H9 (cell line): ENCODE data around the gene TLN1. TPM values are rescaled to one million over a fixed set of nuclear protein-coding genes. Genes with fewer than 3 reads are reported as not detected.

Source experiments
- DNase-seq: peaks from one replicate; pipeline ENCODE4 v3.0.0-alpha.2; 2017
- H2AFZ ChIP-seq: one replicate; pipeline ENCODE4 v1.6.1; 2013; ENCODE audit warnings: mild to moderate bottlenecking, low read length, control low read depth, moderate library complexity
- H2AK5ac ChIP-seq: 2 replicates; pipeline ENCODE4 v1.6.1; 2013; ENCODE audit warnings: low read length, control low read depth, mixed read lengths; ENCODE audit not compliant: insufficient read length
- H2BK120ac ChIP-seq: one replicate; pipeline ENCODE4 v1.6.1; 2013; ENCODE audit warnings: low read depth, mild to moderate bottlenecking, low read length, control low read depth, inconsistent platforms; ENCODE audit not compliant: poor library complexity, severe bottlenecking
- H2BK12ac ChIP-seq: 2 replicates; pipeline ENCODE4 v1.6.1; 2013; ENCODE audit warnings: low read length, control low read depth, mixed read lengths, low read depth; ENCODE audit not compliant: insufficient read length
- H2BK15ac ChIP-seq: 2 replicates; pipeline ENCODE4 v1.6.1; 2013; ENCODE audit warnings: low read depth, low read length, control low read depth
- H2BK20ac ChIP-seq: one replicate; pipeline ENCODE4 v1.6.1; 2013; ENCODE audit warnings: low read depth, mild to moderate bottlenecking, low read length, control low read depth, inconsistent platforms; ENCODE audit not compliant: poor library complexity, severe bottlenecking
- H2BK5ac ChIP-seq: 2 replicates; pipeline ENCODE4 v1.6.1; 2013; ENCODE audit warnings: low read length, control low read depth, mixed read lengths; ENCODE audit not compliant: insufficient read length
- H3K14ac ChIP-seq: 2 replicates; pipeline ENCODE4 v1.6.1; 2013; ENCODE audit warnings: low read length, control low read depth; ENCODE audit not compliant: insufficient read depth
- H3K18ac ChIP-seq: 2 replicates; pipeline ENCODE4 v1.6.1; 2013; ENCODE audit warnings: low read depth, mild to moderate bottlenecking, mixed read lengths, low read length, control low read depth; ENCODE audit not compliant: insufficient read length
- H3K23ac ChIP-seq: 2 replicates; pipeline ENCODE4 v1.6.1; 2013; ENCODE audit warnings: low read length, control low read depth, mixed read lengths, low read depth; ENCODE audit not compliant: insufficient read length
- H3K23me2 ChIP-seq: 2 replicates; pipeline ENCODE4 v1.6.1; 2013; ENCODE audit warnings: low read depth, mild to moderate bottlenecking, mixed read lengths, low read length, control low read depth; ENCODE audit not compliant: insufficient read length, poor library complexity, severe bottlenecking
- H3K27ac ChIP-seq: 2 replicates; pipeline ENCODE4 v1.5.1; 2013; ENCODE audit warnings: low read length, control low read depth, mixed read lengths, low read depth; ENCODE audit not compliant: insufficient read length
- H3K27me3 ChIP-seq: 2 replicates; pipeline ENCODE4 v1.6.1; 2013; ENCODE audit warnings: low read length, control low read depth, inconsistent platforms; ENCODE audit not compliant: insufficient read depth
- H3K4ac ChIP-seq: 2 replicates; pipeline ENCODE4 v1.6.1; 2013; ENCODE audit warnings: low read depth, mild to moderate bottlenecking, control low read depth, inconsistent platforms, low read length, moderate library complexity
- H3K4me1 ChIP-seq: 2 replicates; pipeline ENCODE4 v1.6.1; 2013; ENCODE audit warnings: low read length, control low read depth, inconsistent platforms; ENCODE audit not compliant: insufficient read depth
- H3K4me2 ChIP-seq: 2 replicates; pipeline ENCODE4 v1.6.1; 2013; ENCODE audit warnings: low read length, control low read depth, mixed read lengths; ENCODE audit not compliant: insufficient read length, insufficient read depth
- H3K56ac ChIP-seq: 2 replicates; pipeline ENCODE4 v1.6.1; 2013; ENCODE audit warnings: low read depth, mild to moderate bottlenecking, mixed read lengths, low read length, control low read depth; ENCODE audit not compliant: insufficient read length
- H3K79me1 ChIP-seq: 2 replicates; pipeline ENCODE4 v1.6.1; 2013; ENCODE audit warnings: low read depth, mild to moderate bottlenecking, moderate library complexity, low read length, control low read depth, inconsistent platforms; ENCODE audit not compliant: insufficient read depth, poor library complexity, severe bottlenecking
- H3K79me2 ChIP-seq: 2 replicates; pipeline ENCODE4 v1.6.1; 2013; ENCODE audit warnings: low read length, control low read depth, inconsistent platforms; ENCODE audit not compliant: insufficient read depth
- H3K9ac ChIP-seq: 2 replicates; pipeline ENCODE4 v1.6.1; 2013; ENCODE audit warnings: low read length, control low read depth, mixed read lengths; ENCODE audit not compliant: insufficient read length; ENCODE audit errors: extremely low read depth
- H3K9me3 ChIP-seq: one replicate; pipeline ENCODE4 v1.6.1; 2013; ENCODE audit warnings: low read depth, low read length, inconsistent platforms; ENCODE audit not compliant: control insufficient read depth
- H3T11ph ChIP-seq: one replicate; pipeline ENCODE4 v1.6.1; 2013; ENCODE audit warnings: mild to moderate bottlenecking, low read length, control low read depth, inconsistent platforms
- H4K20me1 ChIP-seq: one replicate; pipeline ENCODE4 v1.6.1; 2013; ENCODE audit not compliant: control insufficient read depth, insufficient read length, insufficient read depth
- H4K5ac ChIP-seq: 2 replicates; pipeline ENCODE4 v1.6.1; 2013; ENCODE audit warnings: low read depth, mild to moderate bottlenecking, mixed read lengths, low read length, control low read depth; ENCODE audit not compliant: insufficient read length
- H4K8ac ChIP-seq: replicated peaks from 2 replicates; pipeline ENCODE4 v1.6.1; 2013; ENCODE audit warnings: low read length, control low read depth, mixed read lengths, low read depth; ENCODE audit not compliant: insufficient read length
- H4K91ac ChIP-seq: 2 replicates; pipeline ENCODE4 v1.6.1; 2013; ENCODE audit warnings: low read depth, mild to moderate bottlenecking, moderate library complexity, mixed read lengths, low read length, control low read depth; ENCODE audit not compliant: insufficient read length
- H3K27ac Mint-ChIP-seq, 3 experiments: 2 replicates in 2 of 3; 3 replicates in 1 of 3; pipeline ENCODE4 v1.8.0; 2020 to 2021; ENCODE audit warnings: mixed read lengths in 3 of 3, mild to moderate bottlenecking in 1 of 3, moderate library complexity in 1 of 3
- H3K27me3 Mint-ChIP-seq: 2 replicates; pipeline ENCODE4 v1.8.0; 2021; ENCODE audit warnings: low read depth, mild to moderate bottlenecking, moderate library complexity, mixed read lengths
- H3K36me3 Mint-ChIP-seq, 3 experiments: 2 replicates in 2 of 3; 3 replicates in 1 of 3; pipeline ENCODE4 v1.8.0; 2020 to 2021; ENCODE audit warnings: low read depth in 3 of 3, mixed read lengths in 3 of 3; ENCODE audit not compliant: insufficient read depth in 1 of 3
- H3K4me1 Mint-ChIP-seq, 2 experiments: 2 replicates each; pipeline ENCODE4 v1.8.0; 2020; ENCODE audit warnings: mixed read lengths in 2 of 2
- H3K4me3 Mint-ChIP-seq, 2 experiments: 2 replicates in 1 of 2; 3 replicates in 1 of 2; pipeline ENCODE4 v1.8.0; 2020 to 2021; ENCODE audit warnings: mild to moderate bottlenecking in 2 of 2, mixed read lengths in 2 of 2, moderate library complexity in 1 of 2
- H3K9me3 Mint-ChIP-seq, 2 experiments: 2 replicates in 1 of 2; 3 replicates in 1 of 2; pipeline ENCODE4 v1.8.0; 2020; ENCODE audit warnings: mild to moderate bottlenecking in 2 of 2, mixed read lengths in 2 of 2, moderate library complexity in 1 of 2
- CTCF ChIP-seq: fragments of 200-600 bp; sonication (generic); conservative IDR thresholded peaks from 3 replicates; pipeline ENCODE4 v1.8.0; 2021; ENCODE audit warnings: antibody characterized with exemption, mild to moderate bottlenecking
- WGBS: extraction: QIAGEN DNeasy Blood & Tissue Kit; methylation state at CpG from one replicate; pipeline ENCODE4 v1.1.7; 2013; ENCODE audit warnings: missing lambda C conversion rate, low lambda C conversion rate, mixed read lengths; ENCODE audit not compliant: insufficient read length; ENCODE audit errors: extremely low coverage; 5-methylcytosine and 5-hydroxymethylcytosine counted together
- total RNA-seq: library from RNA; stranded (reverse); gene quantifications from 2 replicates; pipeline ENCODE4 v1.2.1, GENCODE V29; 2021

TLN1 gene
- total RNA-seq, 1 experiment from 2014 or later: 102 TPM

DNA sequence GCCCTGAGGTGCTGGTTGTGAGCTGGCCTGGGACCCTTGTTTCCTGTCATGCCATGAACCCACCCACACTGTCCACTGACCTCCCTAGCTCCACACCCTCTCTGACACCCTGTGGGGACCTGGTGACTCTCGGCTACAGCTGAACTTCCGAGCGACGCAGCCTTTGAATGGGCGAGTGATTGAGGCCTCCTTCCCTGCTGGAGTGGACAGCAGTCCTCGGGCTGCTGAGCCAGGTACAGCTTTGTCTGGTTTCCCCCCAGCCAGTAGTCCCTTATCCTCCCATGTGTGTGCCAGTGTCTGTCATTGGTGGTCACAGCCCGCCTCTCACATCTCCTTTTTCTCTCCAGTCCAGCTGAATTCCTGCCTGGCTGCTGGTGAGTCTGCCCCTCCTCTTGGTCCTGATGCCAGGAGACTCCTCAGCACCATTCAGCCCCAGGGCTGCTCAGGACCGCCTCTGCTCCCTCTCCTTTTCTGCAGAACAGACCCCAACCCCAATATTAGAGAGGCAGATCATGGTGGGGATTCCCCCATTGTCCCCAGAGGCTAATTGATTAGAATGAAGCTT, 52.1 kb downstream of the TLN1 start:
- H2BK5ac ChIP-seq: no peak overlapping the region
- Mint-ChIP-seq H3K36me3 (peaks cover 26 to 31% (median 31%) of the 10 kb centered on the region in 3 experiments; a peak in 6 of 7 replicates), H3K9me3 (no peaks in the 10 kb centered on the region), H3K27ac (no peak overlapping the region), H3K27me3 (peaks cover 20% of the 10 kb centered on the region), H3K4me1 (peaks cover 22 to 28% of the 10 kb centered on the region in 2 experiments), H3K4me3 (no peak overlapping the region)
- no peak overlapping the region for H4K8ac ChIP-seq
- no peak overlapping the region for H3K23ac ChIP-seq
- no peak overlapping the region for H3K4ac ChIP-seq
- no peaks in the 10 kb centered on the region; the same call in none of the 2 replicates for H3K4me1 ChIP-seq
- H4K20me1 ChIP-seq: no peaks in the 10 kb centered on the region
- H3K79me1 ChIP-seq: no peaks in the 10 kb centered on the region
- no peak overlapping the region for H3T11ph ChIP-seq
- WGBS: no CpG with 5 or more reads among the region's 8 CpGs
- H4K5ac ChIP-seq: no peak overlapping the region
- H3K14ac ChIP-seq: no peak overlapping the region
- H2AFZ ChIP-seq: no peak overlapping the region
- H3K9me3 ChIP-seq: no peaks in the 10 kb centered on the region
- H2BK120ac ChIP-seq: no peak overlapping the region
- no peak overlapping the region for H2BK15ac ChIP-seq
- no peak for DNase-seq
- no peak overlapping the region for H3K27ac ChIP-seq
- no peak overlapping the region for H4K91ac ChIP-seq
- no peak overlapping the region for H3K56ac ChIP-seq
- H3K27me3 ChIP-seq: no peaks in the 10 kb centered on the region; the same call in 1 of the 2 replicates
- no peak overlapping the region for H2BK20ac ChIP-seq
- no peak overlapping the region for H2AK5ac ChIP-seq
- H3K18ac ChIP-seq: no peak overlapping the region
- no peaks in the 10 kb centered on the region for H3K23me2 ChIP-seq
- H3K9ac ChIP-seq: no peak overlapping the region
- no peaks in the 10 kb centered on the region for H3K79me2 ChIP-seq
- H3K4me2 ChIP-seq: no peak overlapping the region
- no peak for TF ChIP-seq CTCF
- no peak overlapping the region for H2BK12ac ChIP-seq
